ENCODE measurements around the gene RDH14. TPM values are rescaled to one million over a fixed set of nuclear protein-coding genes. Genes with fewer than 3 reads are reported as not detected.
A peak's percentile ranks its signal among the peaks of the same experiment; 100 is the strongest.

Gene RDH14
- total RNA-seq, 1 experiment from 2014 or later = 13.6 TPM

GRCh38 chr2:18522484-18523146 lies 37.8 kb downstream of the RDH14 start:
- DNase-seq (ENCODE audit: low read depth) = no peak

GRCh38 chr2:18520451-18521425 lies 39.7 kb downstream of the RDH14 start:
- peak; percentile 64 for DNase-seq (ENCODE audit: low read depth)

GRCh38 chr2:18519914-18520450 lies 40.5 kb downstream of the RDH14 start:
- no peak for DNase-seq (ENCODE audit: low read depth)

GRCh38 chr2:18518116-18519111 lies 42.0 kb downstream of the RDH14 start:
- DNase-seq (ENCODE audit: low read depth) = peak; percentile 51

GRCh38 chr2:18517386-18517785 lies 43.1 kb downstream of the RDH14 start:
- no peak for DNase-seq (ENCODE audit: low read depth)

- peak; percentile 23 for DNase-seq (ENCODE audit: low read depth)
These were observed 44.3 kb downstream of the RDH14 start for GRCh38 chr2:18516112-18516511.

GRCh38 chr2:18514526-18515461 lies 45.7 kb downstream of the RDH14 start:
- no peak for DNase-seq (ENCODE audit: low read depth)

- DNase-seq (ENCODE audit: low read depth) = no peak
These were observed 49.7 kb downstream of the RDH14 start for GRCh38 chr2:18510775-18511174.

GRCh38 chr2:18506883-18507509 lies 53.5 kb downstream of the RDH14 start:
- no peak for DNase-seq (ENCODE audit: low read depth)

GRCh38 chr2:18505703-18506341 lies 54.6 kb downstream of the RDH14 start:
- DNase-seq (ENCODE audit: low read depth) = peak; percentile 16

Other genes with a start within 250 kb of the RDH14 start
- gene NT5C1B, start 28.9 kb upstream of the RDH14 start, total RNA-seq (2014; rRNA removed; shearing (Covaris generic)) = not detected in 2 replicates

Measured in RPMI7951 (cell line).